ENCODE results near the gene LRP2. TPM values are rescaled to one million over a fixed set of nuclear protein-coding genes. Genes with fewer than 3 reads are reported as not detected.

The LRP2 gene
- total and polyA plus RNA-seq, 4 donors: 0.09 TPM; not detected in 3

DNA sequence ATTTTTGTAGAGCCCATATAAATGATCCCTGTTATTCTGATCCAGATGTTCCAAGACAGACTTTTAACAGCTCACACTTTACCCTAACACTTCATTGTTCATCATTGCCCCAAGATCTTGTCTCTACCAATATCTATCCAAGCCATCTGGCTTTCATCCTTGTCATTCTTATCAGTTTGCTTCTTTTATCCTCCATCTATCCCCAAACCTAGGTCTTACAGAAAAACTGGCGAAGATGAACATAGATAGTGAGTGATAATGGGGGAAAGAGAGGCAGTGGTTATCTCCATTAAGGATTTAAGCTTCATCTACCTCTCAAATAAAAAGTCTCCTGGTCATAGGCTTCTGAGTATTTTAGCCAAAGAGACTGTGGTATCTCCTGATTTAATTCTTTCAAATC is 203.5 kb downstream of the LRP2 start:
- intact Hi-C loops (cut with DNase I): no loop called here
- H3K4me3 ChIP-seq (ENCODE audit: low read length in 2 of 2): no peak overlapping the region
- H3K36me3 ChIP-seq (ENCODE audit: control insufficient read depth in 1 of 2, insufficient read depth in 2 of 2, low read length in 1 of 2): no peaks in the 10 kb centered on the region
- no peak overlapping the region for H3K27ac ChIP-seq (ENCODE audit: low read depth in 1 of 2, low read length in 2 of 2)
- H3K4me1 ChIP-seq (ENCODE audit: control insufficient read depth in 1 of 2, insufficient read depth in 2 of 2, low read length in 2 of 2): peaks cover 0 to 2% of the 10 kb centered on the region in 2 donors
- ATAC-seq (ENCODE audit: low FRiP score) (no peak), DNase-seq (no peak)
- peaks cover 2% of the 10 kb centered on the region for H3K9me3 ChIP-seq (ENCODE audit: control insufficient read depth, low read length)
- H3K27me3 ChIP-seq (ENCODE audit: control insufficient read depth in 1 of 2, insufficient read depth in 2 of 2, low read length in 1 of 2): no peaks in the 10 kb centered on the region
- 78 to 81% methylated on average over 1 of the region's 1 CpG for WGBS, 2 donors

- Histone ChIP-seq H3K27ac (ENCODE audit: low read depth in 1 of 2, low read length in 2 of 2) (no peak overlapping the region), H3K9me3 (ENCODE audit: control insufficient read depth, low read length) (no peaks in the 10 kb centered on the region), H3K27me3 (ENCODE audit: control insufficient read depth in 1 of 2, insufficient read depth in 2 of 2, low read length in 1 of 2) (no peaks in the 10 kb centered on the region), H3K36me3 (ENCODE audit: control insufficient read depth in 1 of 2, insufficient read depth in 2 of 2, low read length in 1 of 2) (no peaks in the 10 kb centered on the region), H3K4me3 (ENCODE audit: low read length in 2 of 2) (no peak overlapping the region), H3K4me1 (ENCODE audit: control insufficient read depth in 1 of 2, insufficient read depth in 2 of 2, low read length in 2 of 2) (no peaks in the 10 kb centered on the region)
- ATAC-seq (ENCODE audit: low FRiP score) (no peak), DNase-seq (no peak)
- intact Hi-C loops (cut with DNase I): no loop called here
- 92 to 93% methylated on average over 2 of the region's 2 CpGs for WGBS, 2 donors
Measured at GRCh38 chr2:169146220-169146619, 216.1 kb downstream of the LRP2 start.

GRCh38 chr2:169143998-169144397 is 218.3 kb downstream of the LRP2 start:
- no peaks in the 10 kb centered on the region for H3K36me3 ChIP-seq (ENCODE audit: control insufficient read depth in 1 of 2, insufficient read depth in 2 of 2, low read length in 1 of 2)
- intact Hi-C loops (cut with DNase I): no loop called here

GRCh38 chr2:169141713-169142352 is 220.5 kb downstream of the LRP2 start:
- intact Hi-C loops (cut with DNase I): no loop called here

More at GRCh38 chr2:169143998-169144397, 218.3 kb downstream of the LRP2 start:
- H3K27ac ChIP-seq (ENCODE audit: low read depth in 1 of 2, low read length in 2 of 2): no peak overlapping the region
- DNase-seq (no peak), ATAC-seq (ENCODE audit: low FRiP score) (no peak)
- WGBS, 2 donors: 70 to 73% methylated on average over 3 of the region's 3 CpGs
- no peaks in the 10 kb centered on the region for H3K27me3 ChIP-seq (ENCODE audit: control insufficient read depth in 1 of 2, insufficient read depth in 2 of 2, low read length in 1 of 2)
- no peak overlapping the region for H3K4me3 ChIP-seq (ENCODE audit: low read length in 2 of 2)
- H3K4me1 ChIP-seq (ENCODE audit: control insufficient read depth in 1 of 2, insufficient read depth in 2 of 2, low read length in 2 of 2): no peaks in the 10 kb centered on the region
- H3K9me3 ChIP-seq (ENCODE audit: control insufficient read depth, low read length): no peaks in the 10 kb centered on the region

DNA sequence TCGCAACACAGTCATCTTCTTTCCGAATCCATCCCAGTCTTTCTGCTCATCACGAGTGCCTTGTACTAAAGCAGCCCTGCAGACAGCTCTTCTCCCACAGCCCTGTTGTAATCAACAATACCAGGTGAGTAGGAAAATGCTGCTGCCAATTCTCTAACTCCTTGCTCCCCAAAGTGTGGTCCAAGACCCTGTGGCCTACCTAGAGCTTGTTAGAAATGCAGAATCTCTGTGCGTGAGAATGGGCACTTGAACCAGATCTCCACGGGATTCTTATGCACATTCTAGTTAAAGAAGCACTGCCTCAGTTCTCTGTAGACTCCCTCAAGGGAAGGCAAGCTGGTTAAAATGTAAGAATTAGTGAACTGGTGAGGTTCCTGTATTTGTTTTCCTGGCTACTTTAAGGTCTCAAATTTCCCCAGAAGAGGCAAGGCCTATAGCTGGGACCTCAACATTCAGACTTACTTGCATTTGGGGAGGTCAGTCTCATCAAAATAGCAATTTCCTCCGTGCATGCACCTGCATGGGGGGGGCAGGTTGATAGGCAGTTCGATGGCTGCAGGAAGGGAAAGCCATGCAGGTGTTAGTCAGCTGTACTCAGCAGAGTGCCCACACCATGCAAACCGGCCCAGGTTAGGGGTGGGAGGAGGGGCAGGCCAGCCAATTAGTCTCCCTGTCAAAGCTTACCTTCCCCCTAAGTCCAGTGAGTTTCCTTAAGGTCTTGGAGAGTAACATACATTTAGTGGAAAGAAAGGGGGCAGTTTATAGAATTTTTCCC is 222.2 kb downstream of the LRP2 start:
- Histone ChIP-seq H3K4me3 (ENCODE audit: low read length in 2 of 2) (no peak overlapping the region), H3K36me3 (ENCODE audit: control insufficient read depth in 1 of 2, insufficient read depth in 2 of 2, low read length in 1 of 2) (no peaks in the 10 kb centered on the region), H3K4me1 (ENCODE audit: control insufficient read depth in 1 of 2, insufficient read depth in 2 of 2, low read length in 2 of 2) (no peaks in the 10 kb centered on the region), H3K9me3 (ENCODE audit: control insufficient read depth, low read length) (no peaks in the 10 kb centered on the region), H3K27me3 (ENCODE audit: control insufficient read depth in 1 of 2, insufficient read depth in 2 of 2, low read length in 1 of 2) (no peaks in the 10 kb centered on the region), H3K27ac (ENCODE audit: low read depth in 1 of 2, low read length in 2 of 2) (no peak overlapping the region)
- WGBS, 2 donors: 64 to 86% methylated on average over 8 of the region's 8 CpGs
- ATAC-seq (ENCODE audit: low FRiP score) (no peak), DNase-seq (no peak)
- intact Hi-C loops (cut with DNase I): no loop called here

More at GRCh38 chr2:169141713-169142352, 220.5 kb downstream of the LRP2 start:
- ATAC-seq (ENCODE audit: low FRiP score) (peak; percentile 72), DNase-seq (no peak)
- Histone ChIP-seq H3K4me1 (ENCODE audit: control insufficient read depth in 1 of 2, insufficient read depth in 2 of 2, low read length in 2 of 2) (no peaks in the 10 kb centered on the region), H3K27ac (ENCODE audit: low read depth in 1 of 2, low read length in 2 of 2) (no peak overlapping the region), H3K36me3 (ENCODE audit: control insufficient read depth in 1 of 2, insufficient read depth in 2 of 2, low read length in 1 of 2) (no peaks in the 10 kb centered on the region), H3K9me3 (ENCODE audit: control insufficient read depth, low read length) (no peaks in the 10 kb centered on the region), H3K27me3 (ENCODE audit: control insufficient read depth in 1 of 2, insufficient read depth in 2 of 2, low read length in 1 of 2) (no peaks in the 10 kb centered on the region), H3K4me3 (ENCODE audit: low read length in 2 of 2) (no peak overlapping the region)
- WGBS, 2 donors: 44 to 46% methylated on average over 10 of the region's 10 CpGs

DNA sequence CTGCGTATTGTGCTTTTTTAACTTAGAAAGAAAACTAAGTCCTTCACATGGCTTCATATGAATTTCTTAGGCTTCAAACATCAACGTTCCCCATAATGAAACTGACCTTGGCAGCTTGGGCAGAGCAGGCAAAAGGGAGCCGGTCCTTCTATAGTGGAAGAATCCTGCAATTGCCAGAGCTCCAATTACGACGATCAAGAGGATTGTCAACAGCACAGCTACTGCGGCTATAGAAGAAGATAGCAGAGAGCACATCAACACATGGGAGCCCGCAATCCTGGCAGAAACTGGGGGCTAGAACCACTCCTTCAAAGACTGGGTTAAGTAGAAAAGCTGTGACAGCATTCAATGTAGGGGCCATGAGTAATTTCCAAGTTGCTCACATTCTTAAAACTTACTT is 223.2 kb downstream of the LRP2 start:
- Histone ChIP-seq H3K27ac (ENCODE audit: low read depth in 1 of 2, low read length in 2 of 2) (no peak overlapping the region), H3K36me3 (ENCODE audit: control insufficient read depth in 1 of 2, insufficient read depth in 2 of 2, low read length in 1 of 2) (no peaks in the 10 kb centered on the region), H3K27me3 (ENCODE audit: control insufficient read depth in 1 of 2, insufficient read depth in 2 of 2, low read length in 1 of 2) (no peaks in the 10 kb centered on the region), H3K9me3 (ENCODE audit: control insufficient read depth, low read length) (no peaks in the 10 kb centered on the region), H3K4me1 (ENCODE audit: control insufficient read depth in 1 of 2, insufficient read depth in 2 of 2, low read length in 2 of 2) (no peaks in the 10 kb centered on the region), H3K4me3 (ENCODE audit: low read length in 2 of 2) (no peak overlapping the region)
- intact Hi-C loops (cut with DNase I): no loop called here
- DNase-seq (no peak), ATAC-seq (ENCODE audit: low FRiP score) (no peak)
- WGBS, 2 donors: 75 to 80% methylated on average over 7 of the region's 7 CpGs

- WGBS, 2 donors: 42 to 44% methylated on average over 2 of the region's 2 CpGs
- Histone ChIP-seq H3K36me3 (ENCODE audit: control insufficient read depth in 1 of 2, insufficient read depth in 2 of 2, low read length in 1 of 2) (no peaks in the 10 kb centered on the region), H3K4me1 (ENCODE audit: control insufficient read depth in 1 of 2, insufficient read depth in 2 of 2, low read length in 2 of 2) (no peaks in the 10 kb centered on the region), H3K9me3 (ENCODE audit: control insufficient read depth, low read length) (no peaks in the 10 kb centered on the region), H3K4me3 (ENCODE audit: low read length in 2 of 2) (no peak overlapping the region), H3K27ac (ENCODE audit: low read depth in 1 of 2, low read length in 2 of 2) (no peak overlapping the region), H3K27me3 (ENCODE audit: control insufficient read depth in 1 of 2, insufficient read depth in 2 of 2, low read length in 1 of 2) (no peaks in the 10 kb centered on the region)
- DNase-seq (no peak), ATAC-seq (ENCODE audit: low FRiP score) (no peak)
- intact Hi-C loops (cut with DNase I): no loop called here
Measured at GRCh38 chr2:169137924-169138323, 224.4 kb downstream of the LRP2 start.

GRCh38 chr2:169136885-169137534 is 225.3 kb downstream of the LRP2 start:
- intact Hi-C loops (cut with DNase I): no loop called here
- Histone ChIP-seq H3K4me3 (ENCODE audit: low read length in 2 of 2) (no peak overlapping the region), H3K9me3 (ENCODE audit: control insufficient read depth, low read length) (no peaks in the 10 kb centered on the region), H3K27me3 (ENCODE audit: control insufficient read depth in 1 of 2, insufficient read depth in 2 of 2, low read length in 1 of 2) (no peaks in the 10 kb centered on the region), H3K36me3 (ENCODE audit: control insufficient read depth in 1 of 2, insufficient read depth in 2 of 2, low read length in 1 of 2) (no peaks in the 10 kb centered on the region), H3K27ac (ENCODE audit: low read depth in 1 of 2, low read length in 2 of 2) (no peak overlapping the region), H3K4me1 (ENCODE audit: control insufficient read depth in 1 of 2, insufficient read depth in 2 of 2, low read length in 2 of 2) (no peaks in the 10 kb centered on the region)
- DNase-seq: no peak
- ATAC-seq (ENCODE audit: low FRiP score): no peak
- WGBS, 2 donors: 58 to 63% methylated on average over 3 of the region's 3 CpGs
